ENCODE results near the gene DOLPP1. TPM values are rescaled to one million over a fixed set of nuclear protein-coding genes. Genes with fewer than 3 reads are reported as not detected.

DOLPP1 gene
- total and polyA plus RNA-seq, 2 of the 13 experiments (the other 11 are each of a cell fraction or from before 2014, with no cell fraction given), result 21.0 to 34.1 TPM

DNA sequence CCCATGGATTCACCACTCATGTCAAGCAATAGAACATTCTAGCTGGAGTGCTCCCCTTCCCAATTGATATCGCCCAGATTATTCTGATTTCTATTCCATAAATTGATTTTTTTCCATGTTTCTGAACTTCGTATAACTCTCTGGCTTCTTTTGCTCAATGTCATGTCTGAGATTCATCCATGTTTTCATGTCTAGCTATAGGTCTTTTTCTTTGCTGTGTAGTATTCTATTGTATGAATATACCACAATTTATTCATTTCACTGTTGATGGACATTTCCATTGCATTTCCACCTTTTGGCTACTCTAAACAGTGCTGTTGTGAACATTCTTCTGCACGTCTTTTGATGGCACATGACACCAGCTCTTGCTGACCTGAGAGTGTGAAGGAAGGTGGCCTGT is 49.9 kb downstream of the DOLPP1 start:
- WGBS (ENCODE audit: low lambda C conversion rate), result 81% methylated on average over 3 of the region's 3 CpGs
- in situ Hi-C loops (cut with HindIII; ENCODE audit: extremely low pct_ligation_motif_present, low pct_unique_long_range_greater_than_20kb), result no loop called here
- ChIA-PET CTCF (ENCODE audit: low intra/inter-chr PET ratio, low total read pairs) (interaction anchor here (0.8 to 1.3 kb wide), 2 partner anchors 480 to 493 kb away, joined by 3 to 4 read pairs; no protein-coding TSS in a partner anchor), POLR2A (interaction anchor here (1.2 to 1.3 kb wide), 3 partner anchors 20 to 50 kb away, joined by 3 to 5 read pairs (median 4); partner anchors contain the start of genes CRAT, DOLPP1 and PTPA)
- H3K4me3 ChIP-seq (replicated peaks in 1 of 3; ENCODE audit: insufficient read depth in 1 of 3, low read depth in 2 of 3, low read length in 3 of 3), result no peak overlapping the region
- no peak for TF ChIP-seq CENPX (CRISPR knock-in tag; IDR thresholded peaks at IDR 0.05)
- no peak for TF ChIP-seq ZNF367 (CRISPR knock-in tag; IDR thresholded peaks at IDR 0.05; ENCODE audit: borderline replicate concordance)
- TF ChIP-seq, protein P1, sequence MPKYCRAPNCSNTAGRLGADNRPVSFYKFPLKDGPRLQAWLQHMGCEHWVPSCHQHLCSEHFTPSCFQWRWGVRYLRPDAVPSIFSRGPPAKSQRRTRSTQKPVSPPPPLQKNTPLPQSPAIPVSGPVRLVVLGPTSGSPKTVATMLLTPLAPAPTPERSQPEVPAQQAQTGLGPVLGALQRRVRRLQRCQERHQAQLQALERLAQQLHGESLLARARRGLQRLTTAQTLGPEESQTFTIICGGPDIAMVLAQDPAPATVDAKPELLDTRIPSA (CRISPR knock-in tag; IDR thresholded peaks at IDR 0.05; ENCODE audit: borderline replicate concordance), result no peak
- no peak for TF ChIP-seq EEA1 (CRISPR knock-in tag; IDR thresholded peaks at IDR 0.05; ENCODE audit: borderline replicate concordance)
- no peak for TF ChIP-seq FOSL2 (CRISPR knock-in tag; IDR thresholded peaks at IDR 0.05)
- TF ChIP-seq RXRA (CRISPR knock-in tag; IDR thresholded peaks at IDR 0.05), result no peak
- no peak for TF ChIP-seq NR3C1 (CRISPR knock-in tag; IDR thresholded peaks at IDR 0.05)
- no peak for TF ChIP-seq POGZ (CRISPR knock-in tag; IDR thresholded peaks at IDR 0.05)
- no peak for TF ChIP-seq ZFP1 (CRISPR knock-in tag; IDR thresholded peaks at IDR 0.05)
- no peaks in the 10 kb centered on the region for H3K4me1 ChIP-seq (ENCODE audit: insufficient read depth, low read length)
- no peak overlapping the region for H3K9ac ChIP-seq (ENCODE audit: insufficient read depth, low read depth, low read length)
- H4K20me1 ChIP-seq (ENCODE audit: insufficient read depth, low read length), result no peaks in the 10 kb centered on the region
- H3K27ac ChIP-seq (ENCODE audit: extremely low read length, insufficient read depth, low read length), result no peak overlapping the region
- FAIRE-seq (no peak), DNase-seq (ENCODE audit: low spot score) (no peak), ATAC-seq (no peak)
- peaks cover 17 to 77% of the 10 kb centered on the region in 2 experiments for H3K36me3 ChIP-seq (replicated peaks in 1 of 2; ENCODE audit: control insufficient read depth in 1 of 2, insufficient read depth in 2 of 2, low read length in 2 of 2)
- no TSS peak for BruUV-seq (replicated peaks)
- no peaks in the 10 kb centered on the region for H3K79me2 ChIP-seq (ENCODE audit: insufficient read depth, low read length)
- H3K27me3 ChIP-seq (ENCODE audit: control insufficient read depth in 1 of 2, insufficient read depth in 2 of 2, low read length in 2 of 2), result no peaks in the 10 kb centered on the region
- H3K4me2 ChIP-seq (ENCODE audit: low read depth, low read length), result no peak overlapping the region
- H3K9me3 ChIP-seq (ENCODE audit: low read length), result no peaks in the 10 kb centered on the region
- intact Hi-C loops (cut with micrococcal nuclease; ENCODE audit: unreplicated experiment), result no loop called here
- H2AFZ ChIP-seq (ENCODE audit: low read length), result no peak overlapping the region

All from HepG2 (cell line).